GM04504 (cell line): ENCODE data around the gene VIPR1.
A peak's percentile ranks its signal among the peaks of the same experiment; 100 is the strongest.

ENCODE experiments used
- DNase-seq: peaks from one replicate; pipeline ENCODE4 v3.0.0-alpha.2; 2012; ENCODE audit warnings: low read depth

The VIPR1 gene

GRCh38 chr3:42502429-42503250 is at the start of gene VIPR1:
Gene VIPR1, plus strand, starts transcription at chr3:42502643. Its CDS starts 93 bp downstream, at chr3:42502736.
- no peak for DNase-seq

- DNase-seq = no peak
Observed at GRCh38 chr3:42456211-42456610, 46.2 kb upstream of the VIPR1 start.

- no peak for DNase-seq
Observed at GRCh38 chr3:42459151-42459550, 43.3 kb upstream of the VIPR1 start.

- DNase-seq = no peak
Observed at GRCh38 chr3:42461762-42462161, 40.7 kb upstream of the VIPR1 start.

- DNase-seq = no peak
Observed at GRCh38 chr3:42463093-42463492, 39.4 kb upstream of the VIPR1 start.

GRCh38 chr3:42468111-42468510 is 34.3 kb upstream of the VIPR1 start:
- DNase-seq = no peak

- no peak for DNase-seq
Observed at GRCh38 chr3:42472555-42472954, 29.9 kb upstream of the VIPR1 start.

GRCh38 chr3:42473083-42473932 is 29.1 kb upstream of the VIPR1 start:
- DNase-seq = peak; percentile 8

GRCh38 chr3:42476225-42477125 is 26.0 kb upstream of the VIPR1 start:
- no peak for DNase-seq

- DNase-seq = no peak
Observed at GRCh38 chr3:42477696-42478095, 24.7 kb upstream of the VIPR1 start.

- no peak for DNase-seq
Observed at GRCh38 chr3:42478830-42479229, 23.6 kb upstream of the VIPR1 start.

- DNase-seq = no peak
Observed at GRCh38 chr3:42486814-42487565, 15.5 kb upstream of the VIPR1 start.

- no peak for DNase-seq
Observed at GRCh38 chr3:42488687-42489086, 13.8 kb upstream of the VIPR1 start.

GRCh38 chr3:42489116-42489936 is 13.1 kb upstream of the VIPR1 start:
- DNase-seq = no peak

GRCh38 chr3:42489937-42490227 is 12.6 kb upstream of the VIPR1 start:
- DNase-seq = no peak

GRCh38 chr3:42490243-42490642 is 12.2 kb upstream of the VIPR1 start:
- DNase-seq = no peak

GRCh38 chr3:42491881-42492507 is 10.4 kb upstream of the VIPR1 start:
- DNase-seq = no peak

- DNase-seq = no peak
Observed at GRCh38 chr3:42492508-42493080, 9.8 kb upstream of the VIPR1 start.

GRCh38 chr3:42493126-42493797 is 9.2 kb upstream of the VIPR1 start:
- DNase-seq = no peak
